T follicular helper cell (primary cell): Measurements from ENCODE around the gene ACSL4.

Source experiments
- DNase-seq: peaks from one replicate; pipeline ENCODE4 v3.0.0-alpha.2; 2020; ENCODE audit warnings: low read depth

The ACSL4 gene

DNA sequence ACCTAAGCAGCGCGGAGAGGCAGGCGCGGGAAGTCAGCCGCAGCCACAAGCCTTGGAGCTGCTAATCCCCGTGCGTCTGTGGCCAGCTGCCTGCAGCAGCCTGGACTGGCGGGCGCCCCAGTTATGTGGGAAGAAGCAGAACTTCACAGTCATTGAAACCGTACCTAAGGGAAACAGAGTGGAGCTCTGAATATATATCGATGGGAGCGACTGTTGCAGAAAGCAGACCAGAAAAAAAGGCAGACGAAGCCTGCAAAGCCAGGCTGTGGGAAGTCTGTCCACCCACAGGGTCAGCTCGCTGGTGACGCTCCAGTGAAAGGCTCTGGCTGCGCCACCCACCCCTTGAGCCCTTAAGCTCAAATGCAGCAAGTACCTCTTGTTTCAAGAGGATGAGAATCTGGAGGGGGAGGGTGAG, 132.8 kb downstream of the ACSL4 start:
- DNase-seq, result no peak

GRCh38 chrX:109596015-109596414, 137.0 kb downstream of the ACSL4 start:
- DNase-seq, result no peak
